LHCN-M2 (cell line): ENCODE results near the gene TSEN54. TPM values are rescaled to one million over a fixed set of nuclear protein-coding genes. Genes with fewer than 3 reads are reported as not detected.

Experiments used
- DNase-seq: peaks from one replicate; pipeline ENCODE4 v3.0.0-alpha.2; 2012; ENCODE audit warnings: low read depth
- total RNA-seq: library from RNA; depleted of rRNA; stranded (reverse); fragments of >200 nt; gene quantifications from 2 replicates; pipeline ENCODE4 v1.2.3, GENCODE V29; 2014

The TSEN54 gene
- total RNA-seq, 1 experiment from 2014 or later, result 22.8 TPM

DNA sequence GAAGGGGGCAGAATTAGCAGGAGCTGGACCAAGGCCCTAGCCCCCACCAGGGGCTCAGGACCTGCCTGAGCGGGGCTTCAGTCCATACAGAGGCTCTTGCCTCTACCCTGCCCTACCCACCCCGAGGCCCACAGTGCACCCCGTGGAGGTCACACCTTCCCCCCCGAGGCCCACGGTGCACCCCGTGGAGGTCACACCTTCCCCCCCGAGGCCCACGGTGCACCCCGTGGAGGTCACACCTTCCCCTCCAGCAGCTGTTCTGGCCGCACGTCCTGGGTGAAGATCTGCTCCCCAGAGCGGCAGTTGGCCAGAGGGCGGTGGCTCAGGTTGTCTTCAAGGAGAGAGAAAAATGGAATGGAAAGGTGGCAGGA is 12.4 kb upstream of the TSEN54 start:
- no peak for DNase-seq

DNA sequence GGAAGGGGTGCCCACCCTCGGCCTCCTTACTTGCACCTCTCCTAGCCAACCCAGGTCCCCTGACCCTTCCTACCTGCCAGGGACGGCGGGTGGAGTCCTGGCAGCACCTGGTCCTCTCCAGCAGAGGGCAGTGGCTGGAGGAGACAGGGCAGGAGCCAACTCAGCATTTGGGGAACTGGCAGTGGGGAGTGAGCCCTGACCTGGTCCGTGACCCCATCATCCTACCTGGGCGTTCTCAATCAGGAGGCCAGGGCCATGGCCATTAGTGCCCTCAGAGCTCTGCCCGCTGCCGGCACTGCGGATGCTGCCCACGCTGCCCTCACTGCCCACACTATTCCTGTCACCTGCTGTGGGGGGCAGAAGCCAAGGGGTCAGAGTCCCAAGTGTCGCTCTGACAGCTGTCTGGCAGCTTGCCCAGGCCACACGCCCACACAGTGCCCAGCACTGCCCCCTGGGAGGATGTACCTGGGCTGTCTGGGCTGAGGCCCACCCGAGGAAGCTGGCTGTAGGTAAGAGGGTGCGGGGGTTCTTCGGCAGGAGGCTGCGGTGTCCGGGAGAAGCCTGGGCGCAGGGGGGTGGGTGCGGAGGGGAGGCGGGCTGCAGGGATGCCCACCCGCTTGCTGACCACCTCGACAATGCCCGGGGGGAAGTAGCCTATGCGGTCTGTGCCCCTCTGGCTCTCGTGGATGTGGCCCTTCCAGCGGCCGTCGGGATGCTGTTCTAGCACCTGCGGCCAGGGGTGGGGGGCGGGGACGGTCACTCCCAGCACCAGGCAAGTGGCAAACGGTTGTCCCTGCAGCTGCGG is 11.8 kb upstream of the TSEN54 start:
- no peak for DNase-seq

DNA sequence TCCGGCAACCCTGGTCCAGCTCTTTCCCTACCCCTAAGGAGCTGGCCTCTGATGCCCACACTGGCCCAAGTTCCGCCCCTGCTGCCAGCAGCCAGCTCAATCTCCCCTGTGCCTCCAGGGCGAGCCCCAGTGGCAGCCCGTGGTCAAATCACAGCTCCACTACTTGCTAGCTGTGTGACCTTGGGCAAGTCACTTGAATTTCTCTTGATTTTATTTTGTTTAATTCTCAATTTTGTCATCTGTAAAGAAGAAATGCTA is 11.2 kb upstream of the TSEN54 start:
- no peak for DNase-seq

- DNase-seq, result no peak
Measured at GRCh38 chr17:75505640-75506039, 10.7 kb upstream of the TSEN54 start.

DNA sequence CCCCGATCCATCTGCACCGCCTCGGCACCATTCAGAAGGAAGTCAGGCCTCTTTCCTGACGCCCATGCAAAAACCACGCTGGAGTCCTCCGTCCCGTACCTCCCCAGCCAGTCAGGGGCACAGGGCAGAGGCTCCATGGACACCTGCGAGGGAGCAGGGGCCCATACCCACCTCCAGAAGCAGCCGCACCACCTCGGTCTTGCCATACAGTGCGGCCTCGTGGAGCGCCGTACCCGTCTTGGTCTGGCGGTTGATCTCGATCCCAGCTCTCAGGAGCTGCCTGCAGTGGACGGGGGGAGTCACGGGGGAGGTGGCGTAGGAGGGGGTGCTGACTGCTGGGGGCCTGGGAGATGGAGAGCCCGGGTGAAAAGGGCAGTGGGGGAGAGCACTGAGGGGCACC is 10.2 kb upstream of the TSEN54 start:
- no peak for DNase-seq

- no peak for DNase-seq
Measured at GRCh38 chr17:75506888-75507287, 9.4 kb upstream of the TSEN54 start.

GRCh38 chr17:75507733-75508719 is 8.3 kb upstream of the TSEN54 start:
- DNase-seq, result no peak

DNA sequence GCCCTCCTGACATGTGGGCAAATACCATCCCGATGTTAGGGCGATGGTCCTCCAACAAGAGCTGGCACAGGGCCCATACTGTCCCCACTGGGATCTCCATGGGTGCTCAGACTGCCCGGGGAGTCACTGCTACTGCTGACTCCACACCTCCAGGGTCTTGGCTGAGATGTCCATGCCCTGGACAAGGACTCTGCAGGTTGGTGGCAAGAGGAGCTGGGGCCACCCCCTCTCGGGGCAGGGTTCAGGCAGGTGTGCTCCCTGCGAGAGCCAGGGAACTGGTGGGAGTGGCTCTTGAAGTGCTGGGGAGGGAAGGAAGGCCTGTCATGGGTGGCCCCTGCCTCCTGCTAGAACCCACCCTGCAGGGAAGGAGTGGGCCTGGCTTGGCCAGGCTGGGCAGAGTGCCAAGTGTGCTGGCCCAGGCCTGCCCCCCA is 7.4 kb upstream of the TSEN54 start:
- DNase-seq, result no peak

GRCh38 chr17:75509528-75510258 is 6.6 kb upstream of the TSEN54 start:
- DNase-seq, result no peak

- no peak for DNase-seq
Measured at GRCh38 chr17:75511270-75511609, 5.1 kb upstream of the TSEN54 start.

GRCh38 chr17:75511610-75512575 is 4.4 kb upstream of the TSEN54 start:
- no peak for DNase-seq

GRCh38 chr17:75512926-75513640 is 3.2 kb upstream of the TSEN54 start:
- peak; percentile 26 for DNase-seq

- DNase-seq, result no peak
Measured at GRCh38 chr17:75513641-75514000, 2.7 kb upstream of the TSEN54 start.

- no peak for DNase-seq
Measured at GRCh38 chr17:75514299-75514918, 1.9 kb upstream of the TSEN54 start.

DNA sequence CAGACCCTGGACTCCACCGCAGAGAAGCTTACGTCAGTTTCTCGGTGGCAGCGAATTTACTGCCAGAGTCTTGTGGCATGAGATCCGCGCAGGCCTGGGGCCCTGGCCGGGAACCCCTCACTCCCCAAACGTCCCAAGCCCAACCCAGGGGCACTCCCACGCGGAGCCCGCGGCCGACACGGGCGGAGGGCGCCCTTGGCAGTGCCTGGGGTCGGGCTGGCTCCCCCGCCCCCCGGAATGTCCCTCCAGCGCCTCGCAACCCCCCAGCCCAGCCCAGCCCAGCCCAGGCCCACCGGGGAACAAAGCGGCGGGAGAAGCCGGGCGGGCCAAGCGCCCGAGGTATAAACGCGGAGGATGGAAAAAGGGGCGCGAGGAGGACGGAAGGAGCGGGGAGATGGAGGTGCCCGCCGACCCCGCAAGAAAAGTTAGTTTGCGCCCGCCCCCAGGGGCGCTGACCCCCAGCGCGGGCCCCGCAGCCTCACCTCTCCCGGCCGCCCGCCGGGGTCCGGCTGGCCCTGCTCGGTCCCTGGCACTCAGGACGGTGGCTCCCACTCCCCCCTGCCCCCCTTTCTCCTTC is 1.3 kb upstream of the TSEN54 start:
- no peak for DNase-seq

DNA sequence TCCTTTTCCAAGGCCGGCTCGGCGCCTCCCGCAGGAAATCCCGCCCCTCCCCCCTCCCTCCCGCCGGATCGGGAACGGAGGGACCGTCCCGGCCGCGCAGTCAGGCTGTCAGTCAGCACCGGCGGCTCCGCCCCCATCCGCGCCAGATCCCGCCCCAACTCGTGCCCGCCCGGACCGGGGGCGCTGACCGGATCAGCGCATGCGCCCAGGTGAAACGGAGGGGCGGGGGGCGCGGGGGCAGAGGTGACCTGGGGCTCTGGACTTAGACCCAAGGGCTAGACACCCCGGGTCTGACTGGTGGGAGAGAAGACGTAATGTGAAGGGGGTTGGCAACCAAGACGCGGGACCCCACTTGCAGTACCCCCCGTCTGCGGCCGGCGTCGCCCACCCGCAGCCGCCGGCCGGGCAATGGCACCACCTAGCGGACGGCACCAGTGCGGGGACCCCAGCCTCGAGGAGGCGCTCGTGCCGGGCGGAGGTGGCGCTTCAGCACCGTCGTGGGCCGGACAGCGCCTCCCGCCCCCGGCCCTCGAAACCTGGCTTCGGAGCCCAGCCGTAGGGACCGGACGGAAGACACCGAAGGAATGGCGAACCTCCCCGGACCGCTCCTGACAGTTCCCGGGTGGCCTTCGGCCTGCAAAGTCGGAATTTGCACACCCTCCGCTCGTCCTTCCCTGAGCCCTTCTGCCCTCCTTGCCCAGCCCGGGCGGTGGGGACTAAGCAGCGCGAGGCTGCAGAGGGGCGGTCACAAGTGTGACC is 653 bp upstream of the TSEN54 start, which contains the start of gene CASKIN2:
TSS of gene CASKIN2 (minus strand) at position 42 of the 759 bp plus-strand sequence. CDS start 1,733 bp downstream, outside the sequence.
- peak; percentile 83 for DNase-seq

DNA sequence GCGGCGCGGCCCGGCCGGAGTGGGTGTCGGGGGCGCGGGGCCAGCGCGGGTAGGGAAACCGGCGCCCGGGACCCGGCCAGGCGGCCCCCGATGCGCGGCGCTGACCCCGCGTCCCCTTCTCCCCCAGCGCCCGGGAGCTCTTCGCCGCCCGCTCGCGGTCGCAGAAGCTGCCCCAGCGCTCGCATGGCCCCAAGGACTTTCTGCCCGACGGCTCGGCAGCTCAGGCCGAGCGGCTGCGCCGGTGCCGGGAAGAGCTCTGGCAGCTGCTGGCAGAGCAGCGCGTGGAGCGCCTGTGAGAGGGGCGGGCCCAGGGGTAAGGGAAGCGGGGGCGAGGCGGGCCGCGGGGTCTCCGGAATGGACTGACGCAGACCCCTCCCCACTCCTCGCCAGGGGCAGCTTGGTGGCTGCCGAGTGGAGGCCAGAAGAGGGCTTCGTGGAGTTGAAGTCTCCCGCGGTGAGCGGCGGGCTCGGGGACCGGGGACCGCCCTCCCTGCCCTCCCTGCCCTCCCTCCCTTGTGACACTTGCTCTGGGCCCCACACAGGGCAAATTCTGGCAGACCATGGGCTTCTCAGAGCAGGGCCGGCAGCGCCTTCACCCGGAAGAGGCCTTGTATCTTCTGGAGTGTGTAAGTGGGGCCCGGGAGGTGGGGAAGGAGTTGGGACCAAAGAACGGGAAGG is 430 bp downstream of the TSEN54 start:
- DNase-seq, result peak; percentile 29

GRCh38 chr17:75517297-75517865 is 1.1 kb downstream of the TSEN54 start:
- DNase-seq, result no peak
